Measurements from ENCODE around the gene SUPT16H. TPM values are rescaled to one million over a fixed set of nuclear protein-coding genes. Genes with fewer than 3 reads are reported as not detected.
"Not testable (repeated sequence)": the region's sequence is repeated elsewhere in the genome, so short reads cannot be mapped to it uniquely, and the experiment has no call there.

Gene SUPT16H
- total RNA-seq, 1 experiment from 2014 or later: 210 TPM

GRCh38 chr14:21373980-21374379, 9.8 kb downstream of the SUPT16H start:
- no peak for TF ChIP-seq CTCF (conservative IDR thresholded peaks at IDR 0.05)
- Mint-ChIP-seq H3K9me3 (no peaks in the 10 kb centered on the region), H3K27me3 (ENCODE audit: low read depth) (no peaks in the 10 kb centered on the region), H3K4me1 (no peaks in the 10 kb centered on the region), H3K27ac (0 out of 7 replicates have a peak overlapping the region, but pooled peaks of 1 of the 3 experiments have one; percentile 4), H3K4me3 (no peak overlapping the region), H3K36me3 (ENCODE audit: insufficient read depth in 1 of 3, low read depth in 3 of 3) (peaks cover 23 to 65% (median 60%) of the 10 kb centered on the region in 3 experiments; a peak in 6 of 7 replicates)
- Histone ChIP-seq H2BK12ac (ENCODE audit: insufficient read length, low read depth, low read length) (no peak overlapping the region), H2BK5ac (ENCODE audit: insufficient read length, low read length) (no peak overlapping the region), H3K56ac (ENCODE audit: insufficient read length, low read depth, low read length) (no peak overlapping the region), H3K9ac (ENCODE audit: extremely low read depth, insufficient read length, low read length) (no peak overlapping the region), H3K9me3 (ENCODE audit: control insufficient read depth, low read depth, low read length) (no peaks in the 10 kb centered on the region), H3K79me1 (ENCODE audit: insufficient read depth, low read depth, low read length, poor library complexity, severe bottlenecking) (no peaks in the 10 kb centered on the region), H2AK5ac (ENCODE audit: insufficient read length, low read length) (no peak overlapping the region), H2BK15ac (ENCODE audit: low read depth, low read length) (no peak overlapping the region), H3K27ac (ENCODE audit: insufficient read length, low read depth, low read length) (no peak overlapping the region), H4K5ac (ENCODE audit: insufficient read length, low read depth, low read length) (no peak overlapping the region), H3K14ac (ENCODE audit: insufficient read depth, low read length) (no peak overlapping the region), H3K4me1 (ENCODE audit: insufficient read depth, low read length) (no peaks in the 10 kb centered on the region), H3K23ac (ENCODE audit: insufficient read length, low read depth, low read length) (no peak overlapping the region), H3K18ac (ENCODE audit: insufficient read length, low read depth, low read length) (no peak overlapping the region), H4K20me1 (ENCODE audit: control insufficient read depth, insufficient read depth, insufficient read length) (no peaks in the 10 kb centered on the region), H3K4me2 (ENCODE audit: insufficient read depth, insufficient read length, low read length) (no peak overlapping the region), H3K4ac (ENCODE audit: low read depth, low read length) (no peak overlapping the region), H4K91ac (ENCODE audit: insufficient read length, low read depth, low read length) (no peak overlapping the region), H3K79me2 (ENCODE audit: insufficient read depth, low read length) (peaks cover 5% of the 10 kb centered on the region; the same call in 1 of the 2 replicates), H2BK120ac (ENCODE audit: low read depth, low read length, poor library complexity, severe bottlenecking) (no peak overlapping the region), H3T11ph (ENCODE audit: low read length) (no peak overlapping the region), H2AFZ (ENCODE audit: low read length) (no peak overlapping the region), H4K8ac (replicated peaks; ENCODE audit: insufficient read length, low read depth, low read length) (no peak overlapping the region), H2BK20ac (ENCODE audit: low read depth, low read length, poor library complexity, severe bottlenecking) (no peak overlapping the region), H3K23me2 (ENCODE audit: insufficient read length, low read depth, low read length, poor library complexity, severe bottlenecking) (no peaks in the 10 kb centered on the region), H3K27me3 (ENCODE audit: insufficient read depth, low read length) (no peaks in the 10 kb centered on the region)
- WGBS (ENCODE audit: extremely low coverage, insufficient read length, low lambda C conversion rate): no CpG with 5 or more reads among the region's 1 CpG
- DNase-seq: no peak

- H3K4me2 ChIP-seq (ENCODE audit: insufficient read depth, insufficient read length, low read length); H3K14ac ChIP-seq (ENCODE audit: insufficient read depth, low read length); H3K79me2 ChIP-seq (ENCODE audit: insufficient read depth, low read length); H2BK15ac ChIP-seq (ENCODE audit: low read depth, low read length); H3K9me3 Mint-ChIP-seq; H3T11ph ChIP-seq (ENCODE audit: low read length); H2BK5ac ChIP-seq (ENCODE audit: insufficient read length, low read length); H3K27ac ChIP-seq (ENCODE audit: insufficient read length, low read depth, low read length); DNase-seq; H3K23me2 ChIP-seq (ENCODE audit: insufficient read length, low read depth, low read length, poor library complexity, severe bottlenecking); H3K27me3 ChIP-seq (ENCODE audit: insufficient read depth, low read length); H3K9ac ChIP-seq (ENCODE audit: extremely low read depth, insufficient read length, low read length); H2BK12ac ChIP-seq (ENCODE audit: insufficient read length, low read depth, low read length); H3K79me1 ChIP-seq (ENCODE audit: insufficient read depth, low read depth, low read length, poor library complexity, severe bottlenecking); H3K27me3 Mint-ChIP-seq (ENCODE audit: low read depth); H4K20me1 ChIP-seq (ENCODE audit: control insufficient read depth, insufficient read depth, insufficient read length); H2AFZ ChIP-seq (ENCODE audit: low read length); H3K4me1 Mint-ChIP-seq; H2AK5ac ChIP-seq (ENCODE audit: insufficient read length, low read length); H3K4me3 Mint-ChIP-seq; H3K4ac ChIP-seq (ENCODE audit: low read depth, low read length); H4K91ac ChIP-seq (ENCODE audit: insufficient read length, low read depth, low read length); H3K18ac ChIP-seq (ENCODE audit: insufficient read length, low read depth, low read length); H2BK20ac ChIP-seq (ENCODE audit: low read depth, low read length, poor library complexity, severe bottlenecking); H3K4me1 ChIP-seq (ENCODE audit: insufficient read depth, low read length); H4K5ac ChIP-seq (ENCODE audit: insufficient read length, low read depth, low read length); H2BK120ac ChIP-seq (ENCODE audit: low read depth, low read length, poor library complexity, severe bottlenecking); H4K8ac ChIP-seq (replicated peaks; ENCODE audit: insufficient read length, low read depth, low read length); H3K56ac ChIP-seq (ENCODE audit: insufficient read length, low read depth, low read length); H3K9me3 ChIP-seq (ENCODE audit: control insufficient read depth, low read depth, low read length); H3K27ac Mint-ChIP-seq; H3K23ac ChIP-seq (ENCODE audit: insufficient read length, low read depth, low read length): not testable (repeated sequence)
- peaks cover 28 to 70% (median 66%) of the 10 kb centered on the region in 3 experiments; a peak in 6 of 7 replicates for H3K36me3 Mint-ChIP-seq (ENCODE audit: insufficient read depth in 1 of 3, low read depth in 3 of 3)
- no CpG with 5 or more reads among the region's 1 CpG for WGBS (ENCODE audit: extremely low coverage, insufficient read length, low lambda C conversion rate)
These were observed 11.0 kb downstream of the SUPT16H start for GRCh38 chr14:21372814-21373213.
